ENCODE results near the gene GDF10. TPM values are rescaled to one million over a fixed set of nuclear protein-coding genes. Genes with fewer than 3 reads are reported as not detected.
A peak's percentile ranks its signal among the peaks of the same experiment; 100 is the strongest.

The GDF10 gene
- total and polyA plus RNA-seq, 9 of the 15 experiments (the other 6 are each of a cell fraction or from before 2014, with no cell fraction given), result 0.03 to 0.20 (median 0.11) TPM; not detected in 6

DNA sequence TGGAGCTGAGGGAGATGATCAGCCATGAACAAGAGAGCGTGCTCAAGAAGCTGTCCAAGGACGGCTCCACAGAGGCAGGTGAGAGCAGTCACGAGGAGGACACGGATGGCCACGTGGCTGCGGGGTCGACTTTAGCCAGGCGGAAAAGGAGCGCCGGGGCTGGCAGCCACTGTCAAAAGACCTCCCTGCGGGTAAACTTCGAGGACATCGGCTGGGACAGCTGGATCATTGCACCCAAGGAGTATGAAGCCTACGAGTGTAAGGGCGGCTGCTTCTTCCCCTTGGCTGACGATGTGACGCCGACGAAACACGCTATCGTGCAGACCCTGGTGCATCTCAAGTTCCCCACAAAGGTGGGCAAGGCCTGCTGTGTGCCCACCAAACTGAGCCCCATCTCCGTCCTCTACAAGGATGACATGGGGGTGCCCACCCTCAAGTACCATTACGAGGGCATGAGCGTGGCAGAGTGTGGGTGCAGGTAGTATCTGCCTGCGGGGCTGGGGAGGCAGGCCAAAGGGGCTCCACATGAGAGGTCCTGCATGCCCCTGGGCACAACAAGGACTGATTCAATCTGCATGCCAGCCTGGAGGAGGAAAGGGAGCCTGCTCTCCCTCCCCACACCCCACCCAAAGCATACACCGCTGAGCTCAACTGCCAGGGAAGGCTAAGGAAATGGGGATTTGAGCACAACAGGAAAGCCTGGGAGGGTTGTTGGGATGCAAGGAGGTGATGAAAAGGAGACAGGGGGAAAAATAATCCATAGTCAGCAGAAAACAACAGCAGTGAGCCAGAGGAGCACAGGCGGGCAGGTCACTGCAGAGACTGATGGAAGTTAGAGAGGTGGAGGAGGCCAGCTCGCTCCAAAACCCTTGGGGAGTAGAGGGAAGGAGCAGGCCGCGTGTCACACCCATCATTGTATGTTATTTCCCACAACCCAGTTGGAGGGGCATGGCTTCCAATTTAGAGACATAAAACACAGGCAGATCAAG, 25.6 kb downstream of the GDF10 start:
- H3K36me3 ChIP-seq (ENCODE audit: control insufficient read depth, insufficient read depth, low read length), result no peaks in the 10 kb centered on the region
- no peaks in the 10 kb centered on the region for H3K27me3 ChIP-seq (ENCODE audit: control insufficient read depth in 2 of 2, insufficient read depth in 2 of 2, low read length in 2 of 2)
- H3K79me2 ChIP-seq (ENCODE audit: control insufficient read depth, insufficient read depth, low read length), result no peaks in the 10 kb centered on the region
- H3K9me1 ChIP-seq (ENCODE audit: control insufficient read depth, insufficient read depth, low read length), result no peaks in the 10 kb centered on the region
- H3K9me3 ChIP-seq (replicated peaks; ENCODE audit: control insufficient read depth, insufficient read depth, low read depth, low read length), result no peaks in the 10 kb centered on the region
- TF ChIP-seq C11orf30 (IDR thresholded peaks at IDR 0.05; ENCODE audit: low read depth) (peak; percentile 91), MAFK (IDR thresholded peaks at IDR 0.05; ENCODE audit: low read length) (peak; percentile 90), ZNF212 (CRISPR knock-in tag; IDR thresholded peaks at IDR 0.05) (no peak), NUFIP1 (IDR thresholded peaks at IDR 0.05; ENCODE audit: partially characterized antibody) (no peak), MAFG (tag; conservative IDR thresholded peaks at IDR 0.05) (peak; percentile 89), ZNF316 (IDR thresholded peaks at IDR 0.05) (peak; percentile 97), MAFF (IDR thresholded peaks at IDR 0.05; ENCODE audit: low read length) (peak; percentile 90)
- TF ChIP-seq, protein P1, sequence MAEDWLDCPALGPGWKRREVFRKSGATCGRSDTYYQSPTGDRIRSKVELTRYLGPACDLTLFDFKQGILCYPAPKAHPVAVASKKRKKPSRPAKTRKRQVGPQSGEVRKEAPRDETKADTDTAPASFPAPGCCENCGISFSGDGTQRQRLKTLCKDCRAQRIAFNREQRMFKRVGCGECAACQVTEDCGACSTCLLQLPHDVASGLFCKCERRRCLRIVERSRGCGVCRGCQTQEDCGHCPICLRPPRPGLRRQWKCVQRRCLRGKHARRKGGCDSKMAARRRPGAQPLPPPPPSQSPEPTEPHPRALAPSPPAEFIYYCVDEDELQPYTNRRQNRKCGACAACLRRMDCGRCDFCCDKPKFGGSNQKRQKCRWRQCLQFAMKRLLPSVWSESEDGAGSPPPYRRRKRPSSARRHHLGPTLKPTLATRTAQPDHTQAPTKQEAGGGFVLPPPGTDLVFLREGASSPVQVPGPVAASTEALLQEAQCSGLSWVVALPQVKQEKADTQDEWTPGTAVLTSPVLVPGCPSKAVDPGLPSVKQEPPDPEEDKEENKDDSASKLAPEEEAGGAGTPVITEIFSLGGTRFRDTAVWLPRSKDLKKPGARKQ (CRISPR knock-in tag; IDR thresholded peaks at IDR 0.05), result no peak
- no peak overlapping the region for H3K4me3 ChIP-seq
- H2AFZ ChIP-seq (ENCODE audit: low read depth, low read length), result peak overlapping the region; percentile 87
- no peak overlapping the region for H3K27ac ChIP-seq (ENCODE audit: extremely low read depth, low read depth, low read length)
- DNase-seq (ENCODE audit: extremely low read depth in 1 of 4, low spot score in 3 of 4) (no peak), ATAC-seq (no peak), FAIRE-seq (no peak)
- no peaks in the 10 kb centered on the region for H4K20me1 ChIP-seq (replicated peaks; ENCODE audit: control insufficient read depth, insufficient read depth, low read length)
- intact Hi-C loops (cut with micrococcal nuclease), result no loop called here
- 77% methylated on average over 30 of the region's 30 CpGs for WGBS (ENCODE audit: insufficient coverage, low coverage, missing lambda C conversion rate)
- in situ Hi-C loops (cut with MboI), result no loop called here
- H3K9ac ChIP-seq (ENCODE audit: insufficient read depth in 1 of 2, low read depth in 2 of 2, low read length in 2 of 2), result peak overlapping the region in 1 of 2 experiments; percentile 10; a peak in 2 of 4 replicates
- ChIA-PET CTCF (ENCODE audit: low intra/inter-chr PET ratio) (no interaction called here), POLR2A (interaction anchor here (0.6 to 1.1 kb wide), 2 partner anchors 121 to 243 kb away, joined by 3 to 5 read pairs; no protein-coding TSS in a partner anchor)
- no TSS peak for BruUV-seq (replicated peaks)
- no peak overlapping the region for H3K4me2 ChIP-seq (ENCODE audit: insufficient read depth, low read length)
- peaks cover 40 to 41% of the 10 kb centered on the region in 2 experiments for H3K4me1 ChIP-seq (replicated peaks in 1 of 2; ENCODE audit: control insufficient read depth in 2 of 2, insufficient read depth in 2 of 2, low read length in 2 of 2)

Data from K562 (cell line).